B cell (primary cell): Measurements from ENCODE around the gene AMPH. TPM values are rescaled to one million over a fixed set of nuclear protein-coding genes. Genes with fewer than 3 reads are reported as not detected.
"Not testable (repeated sequence)": the region's sequence is repeated elsewhere in the genome, so short reads cannot be mapped to it uniquely, and the experiment has no call there.

Experiments used
- ATAC-seq: fragments of 200-7000 bp; cut with Tn5 transposase; one replicate; pipeline ENCODE4 v1.10.0; 2021; ENCODE audit warnings: low read depth, mild to moderate bottlenecking, moderate number of reproducible peaks, moderate library complexity
- CTCF ChIA-PET: fragments of 350-600 bp; sonication (Branson Sonifier 250); formaldehyde crosslinking; loops from one replicate; lab custom pipeline; 2021; ENCODE audit warnings: antibody characterized with exemption, inconsistent platforms; lab: Charles Lee
- POLR2A ChIA-PET: fragments of 350-600 bp; sonication (Branson Sonifier 250); formaldehyde crosslinking; loops from one replicate; lab custom pipeline; 2021; ENCODE audit warnings: antibody characterized with exemption; lab: Charles Lee
- DNase-seq: peaks from one replicate; pipeline ENCODE4 v3.0.0; 2013
- H2AFZ ChIP-seq: 2 replicates; pipeline ENCODE4 v1.6.1; 2012; ENCODE audit warnings: mild to moderate bottlenecking, low read depth, low read length; ENCODE audit not compliant: insufficient read depth, poor library complexity, severe bottlenecking
- H3K27ac ChIP-seq, 2 donors: 1 replicate in 1 of 2; 2 replicates in 1 of 2; pipeline ENCODE4 v1.5.1; 2012 to 2013; ENCODE audit warnings: low read length in 2 of 2, mild to moderate bottlenecking in 2 of 2, moderate library complexity in 1 of 2
- H3K27me3 ChIP-seq, 4 experiments: fragments of 200-600 bp in 1 of 4; sonication (generic) in 1 of 4; replicated peaks in 1 of 4; 1 replicate in 2 of 4; 2 replicates in 2 of 4; pipeline versions ENCODE4 v1.6.1 to v1.7.0; 2013 to 2016; ENCODE audit warnings: low read length in 3 of 4, mild to moderate bottlenecking in 2 of 4, mixed read lengths in 1 of 4, moderate library complexity in 1 of 4; ENCODE audit not compliant: insufficient read depth in 4 of 4, control insufficient read depth in 3 of 4; ENCODE audit errors: control extremely low read depth in 1 of 4
- H3K36me3 ChIP-seq, 2 experiments: replicated peaks in 1 of 2; 1 replicate in 1 of 2; 2 replicates in 1 of 2; pipeline versions ENCODE4 v1.6.1 to v1.7.1; 2013; ENCODE audit warnings: low read length in 1 of 2; ENCODE audit not compliant: insufficient read depth in 2 of 2, control insufficient read depth in 1 of 2; ENCODE audit errors: control extremely low read depth in 1 of 2, extremely low read depth in 1 of 2
- H3K4me1 ChIP-seq, 2 donors: fragments of 200-600 bp in 1 of 2; sonication (generic) in 1 of 2; 1 replicate in 1 of 2; 2 replicates in 1 of 2; pipeline versions ENCODE4 v1.5.1 to v1.6.1; 2013 to 2017; ENCODE audit warnings: low read length in 2 of 2; ENCODE audit not compliant: control insufficient read depth in 2 of 2, insufficient read depth in 2 of 2
- H3K4me2 ChIP-seq: replicated peaks from 2 replicates; pipeline ENCODE3; 2012; ENCODE audit warnings: mild to moderate bottlenecking, low read depth, low read length; ENCODE audit not compliant: poor library complexity, severe bottlenecking
- H3K4me3 ChIP-seq, 5 experiments: fragments of 200-600 bp in 1 of 5; sonication (generic) in 1 of 5; 1 replicate in 3 of 5; 2 replicates in 2 of 5; pipeline versions ENCODE4 v1.5.1 to v1.7.0; 2011 to 2016; ENCODE audit warnings: low read length in 4 of 5, mild to moderate bottlenecking in 4 of 5, low read depth in 2 of 5, control low read depth in 1 of 5, moderate library complexity in 1 of 5; ENCODE audit not compliant: insufficient read depth in 1 of 5; ENCODE audit errors: control extremely low read depth in 1 of 5, extremely low read depth in 1 of 5
- H3K79me2 ChIP-seq: fragments of 200-600 bp; sonication (generic); one replicate; pipeline ENCODE4 v1.6.0; 2016; ENCODE audit warnings: low read length; ENCODE audit not compliant: control insufficient read depth, insufficient read depth
- H3K9ac ChIP-seq: fragments of 200-600 bp; sonication (generic); 2 replicates; pipeline ENCODE4 v1.6.1; 2017; ENCODE audit warnings: mild to moderate bottlenecking, low read length, moderate library complexity
- H3K9me3 ChIP-seq, 3 donors: one replicate each; pipeline versions ENCODE4 v1.6.1 to v1.7.1; 2013; ENCODE audit warnings: low read length in 2 of 3; ENCODE audit not compliant: control insufficient read depth in 2 of 3, insufficient read depth in 1 of 3; ENCODE audit errors: control extremely low read depth in 1 of 3
- H4K20me1 ChIP-seq: 2 replicates; pipeline ENCODE4 v1.6.0; 2012; ENCODE audit warnings: mild to moderate bottlenecking, low read length; ENCODE audit not compliant: insufficient read depth, control insufficient read depth, poor library complexity, severe bottlenecking
- H3K27ac Mint-ChIP-seq: one replicate; pipeline ENCODE4 v1.8.0; 2021; ENCODE audit warnings: mixed read lengths
- H3K27me3 Mint-ChIP-seq: one replicate; pipeline ENCODE4 v1.8.0; 2021; ENCODE audit warnings: mixed read lengths
- H3K4me1 Mint-ChIP-seq: one replicate; pipeline ENCODE4 v1.8.0; 2021; ENCODE audit warnings: mixed read lengths
- H3K4me3 Mint-ChIP-seq: one replicate; pipeline ENCODE4 v1.8.0; 2021; ENCODE audit warnings: mixed read lengths
- H3K9me3 Mint-ChIP-seq: one replicate; pipeline ENCODE4 v1.8.0; 2022; ENCODE audit warnings: mixed read lengths; ENCODE audit not compliant: insufficient read depth
- CTCF ChIP-seq: fragments of 200-600 bp; IDR thresholded peaks from one replicate; pipeline ENCODE4 v1.8.0; 2022; ENCODE audit warnings: antibody characterized with exemption, mild to moderate bottlenecking
- EZH2 ChIP-seq: IDR thresholded peaks from 2 replicates; pipeline ENCODE4 v1.6.1; 2012; ENCODE audit warnings: borderline replicate concordance, low read depth, mild to moderate bottlenecking, moderate library complexity, low read length; ENCODE audit not compliant: insufficient read depth, poor library complexity, severe bottlenecking
- WGBS: methylation state at CpG from one replicate; pipeline ENCODE4 v1.1.5; 2013; ENCODE audit warnings: missing lambda C conversion rate; ENCODE audit not compliant: insufficient coverage; 5-methylcytosine and 5-hydroxymethylcytosine counted together
- intact Hi-C: fragments of 100-400 bp; cut with micrococcal nuclease; formaldehyde crosslinking; loops from one replicate; pipeline ENCODE4 v1.10.0; 2022
- polyA plus RNA-seq: library from polyadenylated mRNA; depleted of rRNA; stranded (reverse); fragments of >200 nt; gene quantifications from 2 replicates; pipeline ENCODE4 v1.2.3, GENCODE V29; 2012
- total RNA-seq, 2 donors: library from RNA; stranded (reverse); fragments of 120-200 nt in 1 of 2; gene quantifications; 1 replicate in 1 of 2; 2 replicates in 1 of 2; pipeline versions ENCODE4 v1.2.3 to v1.2.4, GENCODE V29; 2013 to 2022

Gene AMPH
- total and polyA plus RNA-seq, 2 donors (not counting 1 experiment from before 2014, with no cell fraction given) = not detected

DNA sequence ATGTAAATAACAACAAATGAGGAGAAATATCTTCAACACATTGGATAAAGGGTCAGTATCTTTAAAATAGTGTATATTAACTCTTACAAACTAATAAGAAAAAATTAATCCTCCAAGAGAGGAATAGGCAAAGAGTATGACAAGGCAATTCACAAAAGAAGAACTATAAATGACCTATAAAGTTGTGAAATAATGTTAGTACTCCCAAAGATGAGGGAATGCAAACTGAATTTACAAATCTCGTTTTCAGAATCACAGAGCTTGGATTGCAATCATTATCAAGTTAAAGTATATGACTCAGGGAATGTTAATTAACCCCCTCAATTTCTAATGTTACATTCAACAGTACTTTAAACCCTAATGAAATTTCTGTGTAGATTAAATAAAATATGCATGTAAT, 270.4 kb downstream of the AMPH start:
- no peak overlapping the region for H3K27ac Mint-ChIP-seq
- CTCF ChIA-PET = interaction anchor here (0.7 to 3.5 kb wide), 3 partner anchors 9 to 145 kb away, joined by 4 to 19 read pairs (median 4); no protein-coding TSS in a partner anchor
- no peak overlapping the region for H2AFZ ChIP-seq
- ATAC-seq (no peak), DNase-seq (no peak)
- TF ChIP-seq EZH2 (no peak), CTCF (no peak)
- H3K9me3 ChIP-seq = no peaks in the 10 kb centered on the region
- H3K4me3 Mint-ChIP-seq = no peak overlapping the region
- peaks cover 23 to 45% of the 10 kb centered on the region in 2 donors for H3K4me1 ChIP-seq
- H3K36me3 ChIP-seq = no peaks in the 10 kb centered on the region
- no peak overlapping the region for H3K9ac ChIP-seq
- no peaks in the 10 kb centered on the region for H3K27me3 Mint-ChIP-seq
- no peaks in the 10 kb centered on the region for H3K9me3 Mint-ChIP-seq
- no peak overlapping the region for H3K4me2 ChIP-seq
- no peaks in the 10 kb centered on the region for H3K79me2 ChIP-seq
- no peaks in the 10 kb centered on the region for H4K20me1 ChIP-seq
- intact Hi-C loops = no loop called here
- H3K27ac ChIP-seq = no peak overlapping the region
- no CpG with 5 or more reads among the region's 1 CpG for WGBS
- no peaks in the 10 kb centered on the region for H3K27me3 ChIP-seq
- POLR2A ChIA-PET = no interaction called here
- peaks cover 41% of the 10 kb centered on the region for H3K4me1 Mint-ChIP-seq
- H3K4me3 ChIP-seq = no peak overlapping the region

DNA sequence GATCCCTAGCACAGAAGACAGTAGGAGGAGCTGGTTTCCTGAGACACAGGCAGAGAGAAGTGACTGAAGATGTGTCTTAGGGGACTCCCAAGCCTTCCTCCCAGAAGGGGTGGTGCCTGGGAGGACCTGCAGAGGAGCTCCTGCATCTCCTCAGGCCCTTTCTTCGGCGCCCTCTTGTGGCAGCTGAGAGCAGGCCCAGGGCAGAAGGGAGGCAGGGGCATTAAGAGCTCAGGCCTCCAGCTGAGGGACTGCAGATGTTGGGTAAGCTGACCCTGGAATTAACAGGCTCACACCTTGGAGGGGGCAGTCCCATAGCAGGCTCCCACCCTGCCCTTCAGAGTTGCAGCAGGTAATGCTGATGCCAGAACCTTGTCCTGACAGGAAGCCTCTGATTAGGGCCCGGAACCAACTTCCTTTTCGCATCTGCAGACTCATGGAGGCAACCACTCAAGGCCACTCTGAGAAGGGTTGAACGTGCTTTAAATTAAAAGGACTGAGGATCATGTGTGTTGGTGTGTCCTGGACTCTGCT, 272.0 kb downstream of the AMPH start:
- H3K9ac ChIP-seq = peak overlapping the region; percentile 60
- H4K20me1 ChIP-seq, H3K9me3 ChIP-seq, H3K9me3 Mint-ChIP-seq, H3K27me3 ChIP-seq, POLR2A ChIA-PET, H3K36me3 ChIP-seq, H3K27me3 Mint-ChIP-seq, H3K79me2 ChIP-seq: not testable (repeated sequence)
- peak; percentile 80 for DNase-seq
- peak overlapping the region; percentile 69 to 79 for H3K27ac ChIP-seq
- intact Hi-C loops = loop anchor here (10.0 kb wide), 1 partner anchor 1376 kb away; no protein-coding TSS in a partner anchor
- Mint-ChIP-seq H3K4me3 (peak overlapping the region; percentile 82), H3K27ac (peak overlapping the region; percentile 92), H3K4me1 (peaks cover 41% of the 10 kb centered on the region)
- peaks cover 23 to 47% of the 10 kb centered on the region in 2 donors for H3K4me1 ChIP-seq
- TF ChIP-seq CTCF = peak; percentile 53
- ATAC-seq = peak; percentile 76
- CTCF ChIA-PET = interaction anchor here (0.6 to 8.1 kb wide), 7 partner anchors 10 to 143 kb away, joined by 3 to 61 read pairs (median 7); no protein-coding TSS in a partner anchor
- H2AFZ ChIP-seq = peak overlapping the region; percentile 62
- H3K4me2 ChIP-seq = peak overlapping the region; percentile 51
- peak overlapping the region in 4 of 5 experiments; percentile 8 to 51 (median 34) for H3K4me3 ChIP-seq
- WGBS = 20% methylated on average over 5 of the region's 5 CpGs

GRCh38 chr7:38358273-38358831, 272.8 kb downstream of the AMPH start:
- H2AFZ ChIP-seq = peak overlapping the region; percentile 62
- peak; percentile 53 for DNase-seq
- Mint-ChIP-seq H3K4me1 (peaks cover 46% of the 10 kb centered on the region), H3K27ac (peak overlapping the region; percentile 92), H3K4me3 (peak overlapping the region; percentile 82)
- H3K36me3 ChIP-seq, H4K20me1 ChIP-seq, H3K27me3 Mint-ChIP-seq, POLR2A ChIA-PET, H3K9me3 ChIP-seq, H3K9me3 Mint-ChIP-seq, H3K27me3 ChIP-seq, H3K79me2 ChIP-seq: not testable (repeated sequence)
- CTCF ChIA-PET = interaction anchor here (0.6 to 8.1 kb wide), 7 partner anchors 9 to 142 kb away, joined by 3 to 61 read pairs (median 7); no protein-coding TSS in a partner anchor
- 25% methylated on average over 3 of the region's 6 CpGs for WGBS
- ATAC-seq = peak; percentile 26
- peak overlapping the region; percentile 69 to 79 for H3K27ac ChIP-seq
- H3K4me1 ChIP-seq = peaks cover 23 to 49% of the 10 kb centered on the region in 2 donors
- peak overlapping the region in 3 of 5 experiments; percentile 8 to 51 (median 20) for H3K4me3 ChIP-seq
- intact Hi-C loops = loop anchor here (10.0 kb wide), 1 partner anchor 1376 kb away; no protein-coding TSS in a partner anchor
- peak overlapping the region; percentile 51 for H3K4me2 ChIP-seq
- peak overlapping the region; percentile 60 for H3K9ac ChIP-seq
